Activated CD4-positive, alpha-beta memory T cell treated with anti-CD3 and anti-CD28 coated beads for 36 hours (primary cell): ENCODE measurements around the gene NEK7. TPM values are rescaled to one million over a fixed set of nuclear protein-coding genes. Genes with fewer than 3 reads are reported as not detected.
A peak's percentile ranks its signal among the peaks of the same experiment; 100 is the strongest.

Experiments used
- CTCF ChIA-PET: fragments of 350-600 bp; sonication (Branson Sonifier 250); formaldehyde crosslinking; loops from one replicate; lab custom pipeline; 2021; ENCODE audit warnings: antibody characterized with exemption, inconsistent platforms; lab: Charles Lee
- POLR2A ChIA-PET: fragments of 350-600 bp; sonication (Branson Sonifier 250); formaldehyde crosslinking; loops from one replicate; lab custom pipeline; 2021; ENCODE audit warnings: antibody characterized with exemption; lab: Charles Lee
- DNase-seq: peaks from one replicate; pipeline ENCODE4 v3.0.0-alpha.2; 2020
- H3K27ac Mint-ChIP-seq: one replicate; pipeline ENCODE4 v1.8.0; 2021; ENCODE audit warnings: mixed read lengths
- H3K27me3 Mint-ChIP-seq: one replicate; pipeline ENCODE4 v1.8.0; 2021; ENCODE audit warnings: mixed read lengths
- H3K36me3 Mint-ChIP-seq: one replicate; pipeline ENCODE4 v1.8.0; 2021; ENCODE audit warnings: mixed read lengths
- H3K4me1 Mint-ChIP-seq: one replicate; pipeline ENCODE4 v1.8.0; 2021; ENCODE audit warnings: low read depth, mixed read lengths
- H3K4me3 Mint-ChIP-seq: one replicate; pipeline ENCODE4 v1.8.0; 2021; ENCODE audit warnings: mild to moderate bottlenecking, mixed read lengths
- H3K9me3 Mint-ChIP-seq: one replicate; pipeline ENCODE4 v1.8.0; 2021; ENCODE audit warnings: mixed read lengths
- intact Hi-C: fragments of 100-400 bp; cut with micrococcal nuclease; formaldehyde crosslinking; loops from one replicate; pipeline ENCODE4 v1.15.1; 2023
- total RNA-seq, 2 experiments: library from RNA; stranded (reverse); gene quantifications; one replicate each; pipeline ENCODE4 v1.2.3, GENCODE V29; 2021

Gene NEK7
- total RNA-seq, 2 experiments from 2014 or later, result 61.6 to 62.0 TPM

- intact Hi-C loops, result loop anchor here (1.0 kb wide), 1 partner anchor 17 kb away; no protein-coding TSS in a partner anchor
- Mint-ChIP-seq H3K9me3 (no peaks in the 10 kb centered on the region), H3K4me3 (no peak overlapping the region), H3K36me3 (peaks cover 5% of the 10 kb centered on the region), H3K27me3 (no peaks in the 10 kb centered on the region), H3K4me1 (peaks cover 16% of the 10 kb centered on the region), H3K27ac (no peak overlapping the region)
- no peak for DNase-seq
- ChIA-PET POLR2A (interaction anchor here (0.5 kb wide), 1 partner anchor 85 kb away, joined by 4 read pairs; no protein-coding TSS in a partner anchor), CTCF (interaction anchor here (1.2 kb wide), 2 partner anchors 20 to 67 kb away, joined by 3 read pairs; no protein-coding TSS in a partner anchor)
These were observed 84.8 kb downstream of the NEK7 start for GRCh38 chr1:198241553-198241952.

GRCh38 chr1:198244772-198245171 is 88.0 kb downstream of the NEK7 start:
- no peak for DNase-seq

DNA sequence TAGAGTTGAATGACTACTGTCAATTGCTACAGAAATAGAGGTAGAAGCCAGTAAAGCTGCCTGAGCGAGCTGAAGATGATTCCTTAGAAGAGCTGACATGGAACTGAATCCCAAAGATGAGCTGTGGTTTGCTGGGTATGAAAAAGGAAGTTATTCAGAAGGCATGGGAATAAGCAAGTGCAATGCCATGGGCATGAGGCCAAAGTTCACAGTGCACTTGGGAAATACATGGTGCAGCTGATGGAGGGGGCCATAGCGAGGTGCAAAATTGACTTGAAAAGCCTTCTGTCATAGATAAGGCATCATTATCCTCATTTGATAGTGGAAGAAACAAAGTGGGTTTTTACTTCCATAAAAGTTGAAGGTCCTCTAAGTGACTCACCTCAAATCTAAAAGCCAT is 88.6 kb downstream of the NEK7 start:
- peaks cover 16% of the 10 kb centered on the region for H3K4me1 Mint-ChIP-seq
- intact Hi-C loops, result no loop called here
- peaks cover 8% of the 10 kb centered on the region for H3K36me3 Mint-ChIP-seq

More at GRCh38 chr1:198244772-198245171, 88.0 kb downstream of the NEK7 start:
- no peak overlapping the region for H3K4me3 Mint-ChIP-seq
- peaks cover 16% of the 10 kb centered on the region for H3K4me1 Mint-ChIP-seq
- peaks cover 8% of the 10 kb centered on the region for H3K36me3 Mint-ChIP-seq
- CTCF ChIA-PET, result no interaction called here
- H3K9me3 Mint-ChIP-seq, result peaks cover 2% of the 10 kb centered on the region
- POLR2A ChIA-PET, result no interaction called here
- intact Hi-C loops, result no loop called here
- no peak overlapping the region for H3K27ac Mint-ChIP-seq
- H3K27me3 Mint-ChIP-seq, result no peaks in the 10 kb centered on the region

DNA sequence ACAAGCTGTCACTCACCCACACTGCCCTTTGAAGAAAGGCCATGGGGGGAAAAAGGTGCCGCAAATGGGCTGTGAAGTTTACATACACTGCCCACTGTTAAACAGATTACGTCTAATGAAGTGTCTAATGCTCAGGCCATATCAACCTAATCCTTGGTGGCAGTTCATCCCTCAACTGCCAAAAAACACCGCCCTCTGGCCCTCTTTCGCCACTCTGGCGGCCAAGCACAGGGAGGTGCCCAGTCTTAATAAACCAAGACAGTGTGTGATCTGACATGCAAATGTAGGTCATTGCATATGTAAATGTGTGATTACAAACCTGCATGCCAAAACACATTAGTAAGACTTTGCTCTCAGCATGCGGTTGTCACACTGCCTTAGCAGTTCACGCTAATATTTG is 89.5 kb downstream of the NEK7 start:
- H3K27ac Mint-ChIP-seq, result no peak overlapping the region
- no peak for DNase-seq
- intact Hi-C loops, result no loop called here
- no peak overlapping the region for H3K4me3 Mint-ChIP-seq
- POLR2A ChIA-PET, result no interaction called here
- H3K9me3 Mint-ChIP-seq, result peaks cover 2% of the 10 kb centered on the region
- peaks cover 8% of the 10 kb centered on the region for H3K36me3 Mint-ChIP-seq
- H3K27me3 Mint-ChIP-seq, result no peaks in the 10 kb centered on the region
- H3K4me1 Mint-ChIP-seq, result peaks cover 13% of the 10 kb centered on the region
- CTCF ChIA-PET, result interaction anchor here (1.1 kb wide), 1 partner anchor 105 kb away, joined by 5 read pairs; no protein-coding TSS in a partner anchor

More for the DNA sequence above, 88.6 kb downstream of the NEK7 start:
- Mint-ChIP-seq H3K4me3 (no peak overlapping the region), H3K9me3 (peaks cover 2% of the 10 kb centered on the region), H3K27me3 (no peaks in the 10 kb centered on the region), H3K27ac (no peak overlapping the region)
- POLR2A ChIA-PET, result no interaction called here
- CTCF ChIA-PET, result interaction anchor here (0.6 to 1.1 kb wide), 2 partner anchors 14 to 106 kb away, joined by 3 to 5 read pairs; no protein-coding TSS in a partner anchor
- DNase-seq, result no peak

- H3K27ac Mint-ChIP-seq, result peak overlapping the region; percentile 61
- POLR2A ChIA-PET, result no interaction called here
- H3K4me3 Mint-ChIP-seq, result no peak overlapping the region
- H3K36me3 Mint-ChIP-seq, result peaks cover 7% of the 10 kb centered on the region
- CTCF ChIA-PET, result no interaction called here
- intact Hi-C loops, result loop anchor here (1.0 to 10.0 kb wide), 4 partner anchors 95 to 972 kb away; no protein-coding TSS in a partner anchor
- no peaks in the 10 kb centered on the region for H3K27me3 Mint-ChIP-seq
- H3K9me3 Mint-ChIP-seq, result peaks cover 2% of the 10 kb centered on the region
- no peak for DNase-seq
- peaks cover 34% of the 10 kb centered on the region for H3K4me1 Mint-ChIP-seq
These were observed 96.5 kb downstream of the NEK7 start for GRCh38 chr1:198253259-198253658.

DNA sequence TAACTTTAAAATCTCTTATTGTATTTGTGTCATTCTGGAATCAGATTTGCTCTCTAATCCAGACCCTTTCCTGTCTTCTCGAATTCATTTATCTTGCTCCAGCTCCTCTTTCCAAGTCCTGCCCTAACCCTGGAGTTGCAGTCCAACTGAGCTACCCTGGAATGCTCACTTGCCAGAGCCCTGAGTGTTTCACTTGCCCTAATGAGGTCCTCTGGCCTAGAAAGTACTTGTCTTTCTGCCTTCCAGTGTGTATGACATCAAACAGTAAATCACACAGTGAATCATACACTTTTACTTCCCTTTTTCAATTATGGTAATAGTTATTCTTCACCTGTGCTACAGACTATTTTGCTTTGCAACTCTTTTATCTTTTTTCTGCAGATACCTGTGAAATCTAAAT is 96.9 kb downstream of the NEK7 start:
- Mint-ChIP-seq H3K4me3 (no peak overlapping the region), H3K36me3 (peaks cover 7% of the 10 kb centered on the region), H3K27ac (peak overlapping the region; percentile 61), H3K9me3 (peaks cover 2% of the 10 kb centered on the region), H3K4me1 (peaks cover 36% of the 10 kb centered on the region), H3K27me3 (no peaks in the 10 kb centered on the region)
- CTCF ChIA-PET, result no interaction called here
- DNase-seq, result no peak
- intact Hi-C loops, result loop anchor here (1.0 to 10.0 kb wide), 4 partner anchors 95 to 971 kb away; no protein-coding TSS in a partner anchor
- POLR2A ChIA-PET, result no interaction called here

- intact Hi-C loops, result loop anchor here (5.0 to 10.0 kb wide), 3 partner anchors 167 to 970 kb away; no protein-coding TSS in a partner anchor
- no peak overlapping the region for H3K27ac Mint-ChIP-seq
- POLR2A ChIA-PET, result no interaction called here
These were observed 97.7 kb downstream of the NEK7 start for GRCh38 chr1:198254521-198254920.

GRCh38 chr1:198254948-198255347 is 98.2 kb downstream of the NEK7 start:
- POLR2A ChIA-PET, result no interaction called here
- peaks cover 47% of the 10 kb centered on the region for H3K4me1 Mint-ChIP-seq
- H3K27ac Mint-ChIP-seq, result no peak overlapping the region
- H3K27me3 Mint-ChIP-seq, result no peaks in the 10 kb centered on the region
- peaks cover 3% of the 10 kb centered on the region for H3K36me3 Mint-ChIP-seq
- no peak for DNase-seq
- intact Hi-C loops, result loop anchor here (5.0 to 10.0 kb wide), 4 partner anchors 168 to 970 kb away; partner anchors contain the start of gene DENND1B
- no peaks in the 10 kb centered on the region for H3K9me3 Mint-ChIP-seq
- no peak overlapping the region for H3K4me3 Mint-ChIP-seq
- CTCF ChIA-PET, result interaction anchor here (0.8 kb wide), 1 partner anchor 43 kb away, joined by 3 read pairs; no protein-coding TSS in a partner anchor

More at GRCh38 chr1:198254521-198254920, 97.7 kb downstream of the NEK7 start:
- H3K4me3 Mint-ChIP-seq, result no peak overlapping the region
- no peaks in the 10 kb centered on the region for H3K27me3 Mint-ChIP-seq
- H3K36me3 Mint-ChIP-seq, result peaks cover 3% of the 10 kb centered on the region
- CTCF ChIA-PET, result interaction anchor here (0.8 kb wide), 1 partner anchor 42 kb away, joined by 3 read pairs; no protein-coding TSS in a partner anchor
- H3K9me3 Mint-ChIP-seq, result no peaks in the 10 kb centered on the region
- DNase-seq, result no peak
- peaks cover 44% of the 10 kb centered on the region for H3K4me1 Mint-ChIP-seq

DNA sequence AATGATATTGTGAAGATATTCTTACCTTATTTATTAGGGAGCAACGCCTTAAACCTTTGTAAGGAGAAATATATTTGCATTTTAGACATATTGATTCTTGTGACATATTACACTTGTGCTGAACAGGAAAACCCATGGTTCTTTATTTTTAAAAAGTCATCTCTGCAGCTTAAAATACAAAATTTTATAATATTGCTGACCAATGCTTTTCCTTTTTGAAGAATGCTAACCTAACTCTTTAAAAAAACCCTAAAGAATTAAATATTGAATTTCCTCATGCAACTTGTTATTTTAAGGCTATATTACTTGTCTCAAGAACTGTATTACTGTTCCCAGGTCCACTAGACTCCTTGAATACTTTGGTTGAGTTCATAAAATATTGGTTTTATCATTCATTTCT is 99.0 kb downstream of the NEK7 start:
- H3K4me1 Mint-ChIP-seq, result peaks cover 52% of the 10 kb centered on the region

GRCh38 chr1:198258491-198258890 is 101.7 kb downstream of the NEK7 start:
- POLR2A ChIA-PET, result interaction anchor here (1.0 to 1.3 kb wide), 2 partner anchors 102 to 105 kb away, joined by 3 to 4 read pairs; partner anchors contain the start of gene NEK7
- Mint-ChIP-seq H3K4me3 (no peak overlapping the region), H3K9me3 (no peaks in the 10 kb centered on the region), H3K36me3 (peaks cover 3% of the 10 kb centered on the region), H3K27ac (peak overlapping the region; percentile 51), H3K27me3 (no peaks in the 10 kb centered on the region), H3K4me1 (peaks cover 41% of the 10 kb centered on the region)
- intact Hi-C loops, result loop anchor here (1.0 to 10.0 kb wide), 9 partner anchors 17 to 966 kb away; partner anchors contain the start of gene DENND1B
- CTCF ChIA-PET, result interaction anchor here (0.6 to 1.2 kb wide), 4 partner anchors 66 to 427 kb away, joined by 3 to 5 read pairs (median 4); no protein-coding TSS in a partner anchor
- no peak for DNase-seq

More for the DNA sequence above, 99.0 kb downstream of the NEK7 start:
- Mint-ChIP-seq H3K27ac (no peak overlapping the region), H3K9me3 (no peaks in the 10 kb centered on the region), H3K36me3 (peaks cover 3% of the 10 kb centered on the region), H3K27me3 (no peaks in the 10 kb centered on the region), H3K4me3 (no peak overlapping the region)
- ChIA-PET CTCF (no interaction called here), POLR2A (no interaction called here)
- DNase-seq, result no peak
- intact Hi-C loops, result loop anchor here (5.0 to 10.0 kb wide), 3 partner anchors 311 to 969 kb away; partner anchors contain the start of gene DENND1B

GRCh38 chr1:198259333-198260074 is 102.7 kb downstream of the NEK7 start:
- Mint-ChIP-seq H3K4me1 (peaks cover 34% of the 10 kb centered on the region), H3K4me3 (no peak overlapping the region), H3K27ac (peak overlapping the region; percentile 28), H3K9me3 (no peaks in the 10 kb centered on the region), H3K27me3 (no peaks in the 10 kb centered on the region), H3K36me3 (peaks cover 3% of the 10 kb centered on the region)
- intact Hi-C loops, result loop anchor here (2.0 to 10.0 kb wide), 6 partner anchors 25 to 965 kb away; partner anchors contain the start of gene DENND1B
- ChIA-PET POLR2A (no interaction called here), CTCF (interaction anchor here (0.6 to 1.2 kb wide), 4 partner anchors 14 to 269 kb away, joined by 3 to 4 read pairs (median 4); no protein-coding TSS in a partner anchor)
- DNase-seq, result no peak

- Mint-ChIP-seq H3K27ac (no peak overlapping the region), H3K4me3 (no peak overlapping the region), H3K36me3 (no peaks in the 10 kb centered on the region), H3K9me3 (no peaks in the 10 kb centered on the region), H3K27me3 (no peaks in the 10 kb centered on the region), H3K4me1 (peaks cover 27% of the 10 kb centered on the region)
- intact Hi-C loops, result no loop called here
- CTCF ChIA-PET, result interaction anchor here (0.6 to 1.3 kb wide), 2 partner anchors 91 to 851 kb away, joined by 3 read pairs; no protein-coding TSS in a partner anchor
- no peak for DNase-seq
- POLR2A ChIA-PET, result no interaction called here
These were observed 105.1 kb downstream of the NEK7 start for GRCh38 chr1:198261886-198262285.
